Keratinocyte (primary cell): ENCODE measurements around the gene BHLHA9. TPM values are rescaled to one million over a fixed set of nuclear protein-coding genes. Genes with fewer than 3 reads are reported as not detected.

ENCODE experiments used
- DNase-seq: peaks from one replicate; pipeline ENCODE4 v3.0.0-alpha.2; 2011; ENCODE audit warnings: low read depth, missing footprints, low spot score
- FAIRE-seq: peaks from 2 replicates; lab custom pipeline; 2011; peaks lifted over from hg19 to GRCh38; lab: Jason Lieb, UNC
- H2AFZ ChIP-seq: 2 replicates; pipeline ENCODE4 v1.6.0; 2012; ENCODE audit warnings: low read length, control low read depth, inconsistent platforms; ENCODE audit not compliant: control insufficient read depth
- H3K27ac ChIP-seq: 2 replicates; pipeline ENCODE4 v1.5.1; 2011; ENCODE audit warnings: low read length; ENCODE audit not compliant: control insufficient read depth, insufficient read depth
- H3K27me3 ChIP-seq: 3 replicates; pipeline ENCODE4 v1.6.0; 2011; ENCODE audit warnings: low read length; ENCODE audit not compliant: control insufficient read depth, insufficient read depth; ENCODE audit errors: extremely low read depth
- H3K36me3 ChIP-seq, 2 experiments: 2 replicates in 1 of 2; 3 replicates in 1 of 2; pipeline ENCODE4 v1.5.1; 2011; ENCODE audit warnings: low read length in 2 of 2, mild to moderate bottlenecking in 1 of 2; ENCODE audit not compliant: control insufficient read depth in 2 of 2, insufficient read depth in 2 of 2; ENCODE audit errors: extremely low read depth in 1 of 2
- H3K4me1 ChIP-seq: 3 replicates; pipeline ENCODE4 v1.5.1; 2011; ENCODE audit warnings: low read length; ENCODE audit not compliant: control insufficient read depth, insufficient read depth; ENCODE audit errors: extremely low read depth
- H3K4me2 ChIP-seq: 3 replicates; pipeline ENCODE4 v1.6.0; 2011; ENCODE audit warnings: low read depth, low read length; ENCODE audit not compliant: control insufficient read depth, insufficient read depth; ENCODE audit errors: extremely low read depth
- H3K4me3 ChIP-seq, 3 experiments: fragments of 200-600 bp in 1 of 3; sonication (generic) in 1 of 3; 2 replicates in 2 of 3; 3 replicates in 1 of 3; pipeline ENCODE4 v1.5.1; 2011 to 2016; ENCODE audit warnings: low read length in 3 of 3, mild to moderate bottlenecking in 3 of 3, control low read depth in 2 of 3, inconsistent platforms in 1 of 3, low read depth in 1 of 3, mixed read lengths in 1 of 3, mixed run types in 1 of 3, moderate library complexity in 1 of 3; ENCODE audit not compliant: control insufficient read depth in 2 of 3, insufficient read depth in 2 of 3; ENCODE audit errors: extremely low read depth in 1 of 3
- H3K79me2 ChIP-seq: 2 replicates; pipeline ENCODE4 v1.6.0; 2012; ENCODE audit warnings: low read length; ENCODE audit not compliant: control insufficient read depth, insufficient read depth
- H3K9ac ChIP-seq: 3 replicates; pipeline ENCODE4 v1.6.0; 2011; ENCODE audit warnings: low read length; ENCODE audit not compliant: control insufficient read depth, insufficient read depth; ENCODE audit errors: extremely low read depth
- H3K9me1 ChIP-seq: 3 replicates; pipeline ENCODE4 v1.6.0; 2011; ENCODE audit warnings: low read length; ENCODE audit not compliant: control insufficient read depth, insufficient read depth; ENCODE audit errors: extremely low read depth
- H3K9me3 ChIP-seq: 2 replicates; pipeline ENCODE4 v1.5.1; 2012; ENCODE audit warnings: low read depth, low read length; ENCODE audit not compliant: control insufficient read depth
- H4K20me1 ChIP-seq: 3 replicates; pipeline ENCODE4 v1.6.0; 2011; ENCODE audit warnings: low read length; ENCODE audit not compliant: control insufficient read depth, insufficient read depth; ENCODE audit errors: extremely low read depth
- EZH2 ChIP-seq: IDR thresholded peaks from one replicate; pipeline ENCODE4 v1.6.1; 2012; ENCODE audit warnings: inconsistent platforms, mild to moderate bottlenecking, low read length, moderate library complexity
- dilution Hi-C: fragments of 300-500 bp; cut with MboI; formaldehyde crosslinking; loops from one replicate; pipeline ENCODE4 v1.7.0; 2020; ENCODE audit warnings: low sequenced_read_pairs; ENCODE audit not compliant: extremely low pct_ligation_motif_present
- polyA plus RNA-seq, 5 experiments: library from polyadenylated mRNA; depleted of rRNA in 3 of 5; stranded (reverse) in 3 of 5; stranded (forward) in 1 of 5; unstranded in 1 of 5; fragments of >200 nt; gene quantifications; 1 replicate in 1 of 5; 2 replicates in 3 of 5; 3 replicates in 1 of 5; pipeline versions ENCODE4 v1.2.1 to v1.2.3, GENCODE V29; 2011 to 2012; ENCODE audit warnings: missing spikeins in 2 of 5, low read depth in 1 of 5, low replicate concordance in 1 of 5
- TF ChIP-seq, protein P1 (sequence below), 3 experiments: IDR thresholded peaks in 1 of 3; conservative IDR thresholded peaks in 1 of 3; optimal IDR thresholded peaks in 1 of 3; 2 replicates in 2 of 3; 3 replicates in 1 of 3; pipeline versions ENCODE3 to v1.5.1; 2011; ENCODE audit warnings: low read length in 3 of 3, mild to moderate bottlenecking in 3 of 3, moderate library complexity in 2 of 3, control low read depth in 1 of 3, inconsistent platforms in 1 of 3; ENCODE audit not compliant: insufficient read depth in 2 of 3; ENCODE audit errors: extremely low read depth in 1 of 3

The BHLHA9 gene
- polyA plus RNA-seq, 1 donor (not counting 4 experiments of a cell fraction or from before 2014, with no cell fraction given) = not detected

DNA sequence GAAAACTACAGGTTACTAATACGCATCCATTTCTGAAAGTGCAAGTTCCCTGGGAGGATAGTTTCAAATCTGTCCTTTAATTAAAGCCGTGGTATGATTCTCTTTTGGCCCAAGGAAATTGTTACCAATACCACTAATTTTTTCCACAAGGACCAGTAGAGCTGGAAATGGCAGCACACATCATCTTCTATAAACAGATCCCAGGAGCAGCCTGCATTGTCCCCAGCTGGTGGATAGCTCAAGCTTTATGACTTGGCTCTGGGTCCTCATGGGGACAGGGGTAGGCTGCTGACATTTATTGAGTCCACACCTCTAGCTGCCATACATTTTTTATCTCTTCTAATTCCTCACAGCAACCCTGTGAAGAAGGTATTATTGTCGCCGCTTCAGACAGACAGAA, 35.8 kb upstream of the BHLHA9 start:
- peaks cover 29% of the 10 kb centered on the region for H3K27me3 ChIP-seq
- no peak overlapping the region for H3K4me2 ChIP-seq
- H2AFZ ChIP-seq = no peak overlapping the region
- H3K9me3 ChIP-seq = no peaks in the 10 kb centered on the region
- dilution Hi-C loops = no loop called here
- no peaks in the 10 kb centered on the region for H3K9me1 ChIP-seq
- DNase-seq = no peak
- H3K27ac ChIP-seq = no peak overlapping the region
- TF ChIP-seq, protein P1, sequence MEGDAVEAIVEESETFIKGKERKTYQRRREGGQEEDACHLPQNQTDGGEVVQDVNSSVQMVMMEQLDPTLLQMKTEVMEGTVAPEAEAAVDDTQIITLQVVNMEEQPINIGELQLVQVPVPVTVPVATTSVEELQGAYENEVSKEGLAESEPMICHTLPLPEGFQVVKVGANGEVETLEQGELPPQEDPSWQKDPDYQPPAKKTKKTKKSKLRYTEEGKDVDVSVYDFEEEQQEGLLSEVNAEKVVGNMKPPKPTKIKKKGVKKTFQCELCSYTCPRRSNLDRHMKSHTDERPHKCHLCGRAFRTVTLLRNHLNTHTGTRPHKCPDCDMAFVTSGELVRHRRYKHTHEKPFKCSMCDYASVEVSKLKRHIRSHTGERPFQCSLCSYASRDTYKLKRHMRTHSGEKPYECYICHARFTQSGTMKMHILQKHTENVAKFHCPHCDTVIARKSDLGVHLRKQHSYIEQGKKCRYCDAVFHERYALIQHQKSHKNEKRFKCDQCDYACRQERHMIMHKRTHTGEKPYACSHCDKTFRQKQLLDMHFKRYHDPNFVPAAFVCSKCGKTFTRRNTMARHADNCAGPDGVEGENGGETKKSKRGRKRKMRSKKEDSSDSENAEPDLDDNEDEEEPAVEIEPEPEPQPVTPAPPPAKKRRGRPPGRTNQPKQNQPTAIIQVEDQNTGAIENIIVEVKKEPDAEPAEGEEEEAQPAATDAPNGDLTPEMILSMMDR (optimal IDR thresholded peaks at IDR 0.05 in 1 of 3, IDR thresholded peaks at IDR 0.05 in 1 of 3, conservative IDR thresholded peaks at IDR 0.05 in 1 of 3; ENCODE audit: extremely low read depth in 1 of 3, insufficient read depth in 2 of 3, low read length in 3 of 3) = no peak
- no peak for TF ChIP-seq EZH2
- H3K4me1 ChIP-seq = no peaks in the 10 kb centered on the region
- H3K79me2 ChIP-seq = no peaks in the 10 kb centered on the region
- no peaks in the 10 kb centered on the region for H4K20me1 ChIP-seq
- H3K4me3 ChIP-seq = no peak overlapping the region
- FAIRE-seq = no peak
- H3K9ac ChIP-seq = no peak overlapping the region
- H3K36me3 ChIP-seq = no peaks in the 10 kb centered on the region

DNA sequence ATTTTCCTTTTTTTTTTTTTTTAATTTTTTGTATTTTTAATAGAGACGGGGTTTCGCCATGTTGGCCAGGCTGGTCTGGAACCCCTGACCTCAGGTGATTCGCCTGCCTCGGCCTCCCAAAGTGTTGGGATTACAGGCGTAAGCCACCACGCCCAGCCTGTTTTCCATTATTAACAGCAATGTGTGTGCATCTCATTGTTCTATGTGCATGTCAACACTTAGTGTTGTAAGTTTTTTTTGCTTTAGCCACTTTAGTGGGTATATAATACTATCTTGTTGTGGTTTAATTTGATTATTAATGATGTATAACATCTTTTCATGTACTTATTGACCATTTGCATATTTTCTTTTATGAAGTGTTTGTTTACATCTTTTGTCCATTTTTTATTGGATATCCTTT, 32.8 kb upstream of the BHLHA9 start:
- Histone ChIP-seq H3K79me2 (no peaks in the 10 kb centered on the region), H4K20me1 (no peaks in the 10 kb centered on the region), H3K4me3 (no peak overlapping the region), H3K4me1 (no peaks in the 10 kb centered on the region), H3K4me2 (no peak overlapping the region), H3K9ac (no peak overlapping the region), H3K27me3 (peaks cover 4% of the 10 kb centered on the region), H3K27ac (no peak overlapping the region), H3K36me3 (no peaks in the 10 kb centered on the region), H3K9me1 (no peaks in the 10 kb centered on the region), H2AFZ (no peak overlapping the region), H3K9me3 (no peaks in the 10 kb centered on the region)
- dilution Hi-C loops = no loop called here
- DNase-seq = no peak
- FAIRE-seq = no peak
- TF ChIP-seq, protein P1 (optimal IDR thresholded peaks at IDR 0.05 in 1 of 3, IDR thresholded peaks at IDR 0.05 in 1 of 3, conservative IDR thresholded peaks at IDR 0.05 in 1 of 3; ENCODE audit: extremely low read depth in 1 of 3, insufficient read depth in 2 of 3, low read length in 3 of 3) = no peak
- no peak for TF ChIP-seq EZH2
